GM23338 (cell line): Measurements from ENCODE around the gene ITSN2.

Experiments used
- JUNB ChIP-seq: IDR thresholded peaks from one replicate; pipeline ENCODE4 v1.6.1; 2016; ENCODE audit warnings: antibody characterized with exemption; ENCODE audit not compliant: unreplicated experiment
- STAT1 ChIP-seq: IDR thresholded peaks from one replicate; pipeline ENCODE4 v1.6.1; 2016; ENCODE audit warnings: antibody characterized with exemption; ENCODE audit not compliant: unreplicated experiment
- TF ChIP-seq, protein P1 (sequence below), 2 experiments: fragments of 200-600 bp in 1 of 2; sonication (generic) in 1 of 2; conservative IDR thresholded peaks; 2 replicates each; pipeline versions ENCODE4 v1.5.1 to v1.6.1; 2016 to 2017; ENCODE audit warnings: antibody characterized with exemption in 2 of 2, low read depth in 2 of 2, mild to moderate bottlenecking in 2 of 2, moderate library complexity in 1 of 2

- TF ChIP-seq, protein P1, sequence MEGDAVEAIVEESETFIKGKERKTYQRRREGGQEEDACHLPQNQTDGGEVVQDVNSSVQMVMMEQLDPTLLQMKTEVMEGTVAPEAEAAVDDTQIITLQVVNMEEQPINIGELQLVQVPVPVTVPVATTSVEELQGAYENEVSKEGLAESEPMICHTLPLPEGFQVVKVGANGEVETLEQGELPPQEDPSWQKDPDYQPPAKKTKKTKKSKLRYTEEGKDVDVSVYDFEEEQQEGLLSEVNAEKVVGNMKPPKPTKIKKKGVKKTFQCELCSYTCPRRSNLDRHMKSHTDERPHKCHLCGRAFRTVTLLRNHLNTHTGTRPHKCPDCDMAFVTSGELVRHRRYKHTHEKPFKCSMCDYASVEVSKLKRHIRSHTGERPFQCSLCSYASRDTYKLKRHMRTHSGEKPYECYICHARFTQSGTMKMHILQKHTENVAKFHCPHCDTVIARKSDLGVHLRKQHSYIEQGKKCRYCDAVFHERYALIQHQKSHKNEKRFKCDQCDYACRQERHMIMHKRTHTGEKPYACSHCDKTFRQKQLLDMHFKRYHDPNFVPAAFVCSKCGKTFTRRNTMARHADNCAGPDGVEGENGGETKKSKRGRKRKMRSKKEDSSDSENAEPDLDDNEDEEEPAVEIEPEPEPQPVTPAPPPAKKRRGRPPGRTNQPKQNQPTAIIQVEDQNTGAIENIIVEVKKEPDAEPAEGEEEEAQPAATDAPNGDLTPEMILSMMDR (conservative IDR thresholded peaks at IDR 0.05; ENCODE audit: low read depth in 2 of 2) = no peak
- TF ChIP-seq JUNB (no peak), STAT1 (no peak)
Observed at GRCh38 chr2:24385366-24385765, 25.0 kb upstream of the ITSN2 start.
